GM18867 (cell line): ENCODE measurements around the gene TRAIP.

Experiments used
- ATAC-seq: cut with Tn5 transposase; IDR thresholded peaks from one replicate; pipeline ENCODE4 v1.9.1; 2021; ENCODE audit warnings: mild to moderate bottlenecking, moderate library complexity; ENCODE audit not compliant: unreplicated experiment

The TRAIP gene

DNA sequence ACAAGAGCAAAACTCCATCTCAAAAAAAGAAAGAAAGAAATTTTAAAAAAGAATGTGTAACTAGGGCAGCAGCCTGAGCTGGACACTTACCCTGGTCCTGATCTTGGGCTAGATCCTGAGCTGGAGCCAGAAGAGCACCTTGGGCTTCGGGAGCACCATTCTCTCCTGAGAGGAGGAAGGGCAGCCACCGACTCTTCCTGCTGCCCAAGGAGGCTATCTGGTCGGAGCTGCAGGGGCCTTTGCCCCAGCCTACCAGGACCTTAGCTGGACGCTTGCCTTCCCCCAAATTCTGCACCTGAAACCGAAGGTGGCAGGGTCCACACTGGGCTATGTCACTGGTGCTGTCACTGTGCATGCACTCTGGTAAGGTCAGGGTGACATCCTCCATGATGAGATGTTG lies 20.2 kb upstream of the TRAIP start:
- ATAC-seq: no peak

GRCh38 chr3:49873623-49874022 lies 17.3 kb upstream of the TRAIP start:
- no peak for ATAC-seq

- ATAC-seq: no peak
Measured at GRCh38 chr3:49872801-49873281, 16.5 kb upstream of the TRAIP start.

GRCh38 chr3:49871531-49872153 lies 15.3 kb upstream of the TRAIP start:
- no peak for ATAC-seq

DNA sequence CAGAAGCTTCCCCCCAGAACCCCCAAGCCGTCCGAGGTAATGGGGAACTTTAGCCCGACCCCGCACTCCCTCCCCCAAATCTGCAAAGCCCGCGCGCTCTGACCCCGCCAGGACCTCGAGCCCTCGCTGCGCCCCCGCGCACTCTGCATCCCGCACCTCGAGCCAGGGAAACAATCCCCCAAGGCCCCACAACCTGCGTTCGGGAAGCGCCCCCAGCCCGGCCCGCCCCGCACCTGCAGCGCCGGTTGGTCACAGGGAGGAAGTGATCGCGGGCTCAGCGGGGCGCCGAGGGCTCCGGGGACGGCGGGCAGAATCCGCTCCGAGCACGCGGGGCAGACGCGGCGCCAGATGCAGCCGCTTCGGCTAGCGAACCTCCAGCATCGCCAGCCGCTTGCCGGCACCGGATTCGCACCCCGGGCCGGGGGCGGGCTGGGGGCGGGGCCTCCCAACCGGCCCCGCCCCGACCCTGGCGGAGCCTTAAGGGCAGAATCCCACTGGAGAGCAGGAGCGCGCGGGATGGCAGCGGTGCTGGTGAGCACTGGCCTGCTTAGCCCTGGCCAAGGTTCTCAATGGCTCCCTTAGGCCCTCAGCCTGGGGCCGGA lies 13.3 kb upstream of the TRAIP start, which contains the start of gene CAMKV:
Gene CAMKV, minus strand, starts transcription at position 382 of the 602 bp plus-strand sequence. CDS start 7,518 bp downstream, outside the sequence.
- no peak for ATAC-seq

DNA sequence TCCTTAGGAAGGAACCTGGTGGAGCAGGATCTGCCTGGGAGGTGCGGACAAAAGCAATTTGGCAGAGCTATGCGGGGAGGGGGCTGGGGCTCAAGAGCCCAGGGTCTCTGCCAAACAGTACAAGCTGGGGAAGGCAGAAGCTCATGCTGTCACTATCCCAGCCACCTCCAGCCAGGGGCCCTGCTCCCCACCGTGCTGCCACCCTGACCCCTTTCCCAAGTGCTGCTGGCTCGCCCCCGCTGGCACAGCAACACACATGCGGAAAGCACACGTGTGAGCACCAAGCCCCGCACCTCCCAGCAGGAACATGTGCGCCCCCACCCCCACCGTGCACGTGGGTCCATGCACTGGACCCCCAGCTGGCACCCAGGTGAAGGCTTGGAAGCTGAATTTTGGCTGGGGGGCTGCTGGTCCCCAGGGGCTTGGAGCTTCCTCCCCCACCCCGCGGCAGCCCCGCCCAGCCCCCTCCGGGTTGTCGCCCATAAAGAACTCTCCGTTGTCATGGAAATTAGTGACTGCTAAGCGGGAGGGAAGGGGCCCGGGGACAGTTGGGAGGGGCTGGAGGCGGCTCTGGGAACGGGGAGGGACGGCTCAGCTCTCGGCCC lies 12.6 kb upstream of the TRAIP start:
- no peak for ATAC-seq

GRCh38 chr3:49867871-49868321 lies 11.5 kb upstream of the TRAIP start:
- no peak for ATAC-seq

DNA sequence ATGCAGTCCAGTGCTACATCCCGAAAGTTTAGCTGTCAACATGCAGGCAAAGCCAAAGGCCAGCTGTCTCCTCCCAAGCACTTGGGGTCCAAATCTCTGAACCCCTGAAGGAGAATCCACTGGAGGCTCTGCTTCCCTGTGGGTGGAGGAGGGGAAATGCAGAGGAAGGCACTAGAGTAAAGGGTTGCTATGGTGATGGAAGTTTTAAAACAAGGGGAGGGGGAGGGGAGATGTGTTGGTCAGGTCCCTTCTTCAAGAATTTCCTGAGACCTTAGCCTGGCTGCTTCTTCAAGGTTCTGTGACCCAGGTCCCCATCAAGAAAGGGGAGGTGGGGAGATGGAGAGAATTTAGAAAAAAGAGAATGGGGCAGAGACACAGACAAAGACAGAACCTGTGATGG lies 11.0 kb upstream of the TRAIP start:
- no peak for ATAC-seq

DNA sequence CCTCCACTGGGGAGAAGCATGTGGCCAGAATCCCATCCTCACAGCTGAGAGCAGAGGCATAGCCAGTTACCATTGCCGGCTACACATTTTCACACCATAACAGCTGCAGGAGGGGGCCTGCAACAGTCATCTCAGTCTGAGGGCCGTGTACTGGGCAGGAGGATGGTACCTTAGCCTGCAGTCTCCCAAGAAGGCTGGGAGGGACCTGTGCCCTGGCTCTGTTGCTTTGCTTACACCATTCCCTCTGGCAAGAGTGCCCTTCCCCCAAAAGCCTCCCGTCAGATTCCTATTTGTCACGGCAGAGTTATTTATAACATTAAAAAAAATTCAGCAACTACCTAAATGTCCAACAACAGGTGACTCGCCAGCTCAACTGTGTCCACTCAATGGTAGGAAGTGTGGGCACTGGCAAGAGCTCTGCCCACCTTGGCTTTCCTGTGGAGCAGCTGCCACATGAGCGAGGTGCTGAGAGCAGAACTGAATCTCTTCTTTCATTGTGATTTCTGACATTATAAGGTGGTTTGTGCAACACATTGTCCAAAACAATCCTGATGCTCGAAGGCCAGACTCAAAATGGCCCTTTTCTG lies 8.9 kb upstream of the TRAIP start:
- ATAC-seq: no peak

GRCh38 chr3:49864505-49864904 lies 8.1 kb upstream of the TRAIP start:
- no peak for ATAC-seq

- ATAC-seq: no peak
Measured at GRCh38 chr3:49859576-49860305, 3.4 kb upstream of the TRAIP start.

DNA sequence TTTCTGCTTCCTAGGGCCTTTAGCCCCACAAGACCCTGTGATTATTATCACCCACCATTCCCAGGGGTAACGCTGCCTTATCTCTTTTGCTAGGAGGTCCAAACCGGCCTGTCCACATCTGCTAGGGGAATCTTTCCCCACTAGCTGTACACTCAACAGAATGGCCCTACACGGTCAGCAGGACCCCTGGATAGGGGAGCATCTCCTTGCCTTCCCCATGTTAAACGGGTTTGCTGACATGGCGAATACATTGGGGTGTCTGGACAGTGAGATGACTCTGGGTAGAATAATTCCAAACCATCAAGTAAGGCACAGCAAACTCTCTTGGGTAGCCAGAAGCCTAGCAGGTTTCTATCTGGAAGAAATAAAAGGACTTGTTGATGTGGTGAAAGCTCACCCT lies 702 bp downstream of the TRAIP start:
- ATAC-seq: no peak

- no peak for ATAC-seq
Measured at GRCh38 chr3:49845694-49846093, 10.7 kb downstream of the TRAIP start.

DNA sequence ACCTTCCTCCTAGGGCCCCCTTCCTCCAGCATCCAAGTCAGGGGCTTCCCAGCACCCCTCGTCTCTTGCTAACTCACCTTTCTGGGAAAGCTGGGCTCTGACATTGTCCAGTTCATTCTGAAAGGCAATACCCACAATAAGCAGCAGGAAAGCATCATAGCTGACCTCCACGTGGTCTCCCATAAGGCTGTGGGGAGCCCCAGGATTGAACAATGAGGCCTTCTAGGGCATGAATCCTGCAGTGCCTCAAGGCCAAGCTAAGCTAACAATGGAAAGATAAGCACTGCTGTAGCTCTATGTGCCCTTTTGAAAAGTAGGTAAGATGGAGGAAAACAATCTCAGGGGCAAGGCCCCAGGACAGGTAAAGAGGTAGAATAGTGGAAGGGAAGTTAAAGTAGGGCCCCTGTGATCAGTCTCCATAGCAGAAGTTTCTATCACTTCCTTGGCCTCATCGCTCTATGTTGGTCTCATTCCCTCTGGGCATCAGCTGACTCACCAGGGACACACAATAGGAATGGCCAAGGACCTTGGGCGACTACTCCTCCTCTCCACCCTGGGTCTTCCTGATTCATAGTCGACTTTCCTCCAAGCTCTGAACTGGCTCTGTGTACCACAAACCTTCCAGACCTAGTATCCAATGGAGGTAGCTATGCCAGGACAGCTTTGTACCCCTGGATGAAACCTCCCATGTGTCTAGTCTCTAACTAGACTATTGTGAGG lies 11.7 kb downstream of the TRAIP start:
- no peak for ATAC-seq

DNA sequence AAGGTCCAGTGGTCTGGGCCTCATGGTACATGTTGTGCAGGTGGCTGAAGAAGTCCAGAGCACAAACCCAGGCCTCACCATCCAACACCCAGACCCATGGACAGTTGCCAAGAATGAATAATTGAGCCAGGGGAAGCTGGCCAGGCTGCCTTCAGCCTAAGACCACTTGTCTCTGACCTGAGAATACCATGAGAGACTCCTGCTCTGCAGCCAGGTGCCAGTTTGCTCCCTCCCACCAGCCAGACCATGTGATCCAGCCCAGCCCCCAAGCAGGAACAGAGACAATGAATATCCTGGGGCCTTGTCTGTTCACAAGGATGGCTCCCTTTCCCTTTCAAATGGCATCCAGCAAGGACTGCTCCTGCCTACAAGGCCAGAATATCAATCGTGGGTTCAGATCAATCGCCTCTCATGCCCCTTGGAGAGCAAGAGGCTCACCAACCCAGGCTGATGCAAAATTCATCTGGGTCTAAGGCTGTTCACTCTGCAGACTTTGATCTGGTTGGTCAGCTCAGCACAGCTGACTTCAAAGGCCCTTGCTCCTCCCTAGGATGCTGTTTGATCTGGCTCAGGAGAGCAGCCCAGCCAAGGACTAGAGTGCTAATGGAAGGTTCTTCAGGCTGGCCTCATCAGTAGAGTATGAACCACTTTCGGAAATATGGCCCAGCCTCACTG lies 13.4 kb downstream of the TRAIP start:
- ATAC-seq: no peak

- ATAC-seq: no peak
Measured at GRCh38 chr3:49841806-49842205, 14.6 kb downstream of the TRAIP start.

DNA sequence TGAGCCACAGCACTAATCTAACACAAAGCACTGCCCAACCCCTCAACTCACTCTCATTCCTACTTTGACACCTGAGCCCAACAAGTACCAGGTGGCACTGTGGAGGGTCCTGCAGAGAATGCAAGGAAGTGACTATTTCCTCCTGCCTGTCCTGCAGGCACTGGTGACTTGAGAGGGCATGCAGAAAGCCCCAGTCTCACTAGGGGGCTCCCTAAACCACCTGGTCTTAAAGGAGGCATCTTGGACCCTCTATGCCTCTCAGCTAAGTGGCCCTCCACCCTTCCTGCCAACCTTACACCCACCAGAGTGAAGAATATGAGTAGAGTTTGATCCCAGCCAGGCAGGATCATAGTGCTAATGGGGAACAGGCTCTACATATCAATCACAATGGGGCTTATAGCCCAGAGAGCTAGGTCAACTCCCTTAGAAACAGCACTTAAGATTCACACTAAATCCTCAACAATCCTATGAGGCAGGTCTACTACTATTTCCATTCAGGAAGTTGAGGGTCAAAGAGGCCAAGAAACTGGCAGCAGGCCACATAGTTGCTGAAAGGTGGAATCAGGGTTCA lies 15.2 kb downstream of the TRAIP start:
- no peak for ATAC-seq

GRCh38 chr3:49840388-49840787 lies 16.0 kb downstream of the TRAIP start:
- no peak for ATAC-seq

GRCh38 chr3:49839193-49839809 lies 17.1 kb downstream of the TRAIP start:
- no peak for ATAC-seq
